CD4-positive, alpha-beta T cell treated with Interleukin-15 for 1 hour (primary cell): Measurements from ENCODE around the gene DUSP15.

Experiments used
- DNase-seq: peaks from one replicate; pipeline ENCODE4 v3.0.0-alpha.2; 2020

Gene DUSP15

GRCh38 chr20:31890646-31891045 is 20.3 kb upstream of the DUSP15 start:
- no peak for DNase-seq

- no peak for DNase-seq
Measured at GRCh38 chr20:31883829-31884228, 13.5 kb upstream of the DUSP15 start.

GRCh38 chr20:31881945-31882344 is 11.6 kb upstream of the DUSP15 start:
- DNase-seq: no peak

- peak; percentile 90 for DNase-seq
Measured at GRCh38 chr20:31879143-31879987, 9.0 kb upstream of the DUSP15 start.

GRCh38 chr20:31877684-31878083 is 7.4 kb upstream of the DUSP15 start:
- DNase-seq: no peak

DNA sequence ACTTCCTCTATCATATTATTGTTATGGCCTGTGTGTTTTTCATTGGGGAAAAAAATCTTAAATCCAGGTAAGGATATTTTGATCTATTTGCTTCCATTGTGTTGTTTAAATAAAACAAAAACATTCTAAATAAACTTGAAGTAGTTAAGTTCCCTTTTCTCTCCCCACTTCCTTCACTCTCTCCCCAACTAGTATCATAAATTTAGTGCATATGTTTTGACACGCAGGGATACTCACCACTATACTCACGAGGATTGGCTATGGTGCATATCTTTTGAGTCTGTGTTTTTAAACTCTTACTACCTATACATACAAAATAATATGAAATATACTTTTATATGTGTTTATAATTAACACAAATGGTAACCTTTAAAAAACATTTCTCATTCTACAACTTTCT is 5.3 kb upstream of the DUSP15 start:
- no peak for DNase-seq

DNA sequence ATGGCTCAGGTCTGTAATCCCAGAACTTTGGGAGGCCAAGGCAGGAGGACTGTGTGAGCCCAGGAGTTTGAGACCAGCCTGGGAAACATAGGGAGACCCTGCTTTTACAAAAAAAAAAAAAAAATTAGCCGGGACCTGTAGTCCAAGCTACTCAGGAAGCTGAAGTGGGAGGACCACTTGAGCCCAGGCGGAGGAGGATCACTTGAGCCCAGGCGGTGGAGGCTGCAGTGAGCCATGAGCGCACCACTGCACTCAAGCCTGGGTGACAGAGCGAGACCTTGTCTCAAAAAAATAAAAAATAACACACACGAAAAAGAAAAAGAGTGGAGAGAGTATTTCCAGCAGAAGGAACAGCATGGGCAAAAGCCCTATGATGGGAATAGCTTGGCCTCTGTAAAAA is 2.1 kb upstream of the DUSP15 start:
- DNase-seq: no peak

DNA sequence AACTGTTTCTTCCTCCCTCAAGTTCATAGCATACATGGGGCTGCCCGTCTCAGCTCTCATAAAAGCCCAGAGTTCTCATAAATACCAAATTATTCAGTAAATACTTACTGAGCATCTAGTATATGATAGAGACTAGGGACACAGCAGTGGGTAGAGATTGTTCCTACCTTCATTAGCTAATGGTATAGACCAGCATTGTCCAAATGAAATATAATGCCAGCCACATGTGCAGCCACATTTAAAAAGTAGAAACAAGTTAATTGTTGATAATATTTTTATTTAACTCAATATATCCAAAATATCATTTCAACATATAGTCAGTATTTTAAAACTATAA is 1.3 kb upstream of the DUSP15 start:
- DNase-seq: no peak

DNA sequence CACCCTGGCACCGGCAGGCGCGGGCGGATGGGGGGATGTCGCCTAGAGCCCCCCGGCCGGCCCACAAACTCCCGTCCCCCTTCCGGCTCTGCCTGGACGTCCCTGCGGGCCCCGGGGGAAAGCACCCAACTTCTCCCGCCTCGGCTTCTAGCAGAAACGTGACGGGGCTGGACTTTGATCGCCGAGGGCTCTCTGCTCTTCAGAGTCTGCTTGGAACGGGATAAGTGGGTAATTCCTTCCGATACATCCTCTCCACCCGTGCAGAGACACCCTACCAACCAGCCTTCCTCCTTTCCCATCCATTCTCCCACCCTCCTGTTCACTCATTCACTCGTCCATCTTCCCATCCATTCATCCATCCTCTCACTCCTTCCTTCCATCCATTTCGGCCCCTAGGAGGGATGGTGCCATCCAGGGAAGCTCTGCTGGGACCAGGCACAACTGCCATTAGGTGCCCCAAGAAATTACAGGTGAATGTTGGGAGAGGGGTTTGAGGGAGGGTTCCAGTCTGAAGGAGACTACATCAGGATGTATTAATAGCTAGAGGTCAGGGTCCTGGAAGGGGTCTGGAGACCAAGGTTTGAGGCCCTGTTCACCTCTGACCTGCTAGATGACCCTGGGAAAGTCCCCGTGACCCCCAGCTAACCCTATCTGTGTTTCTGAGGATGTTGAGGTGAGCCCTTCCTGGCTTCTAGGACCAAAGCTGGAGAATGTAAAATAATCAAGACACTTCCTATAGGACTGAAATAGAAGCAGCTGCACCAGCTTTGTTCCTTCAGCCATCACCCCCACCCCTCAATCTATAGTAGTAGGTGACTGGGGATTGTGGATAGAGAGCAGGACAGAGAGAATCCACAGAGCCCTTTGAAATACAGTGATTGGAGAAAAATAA is 645 bp upstream of the DUSP15 start:
- no peak for DNase-seq

- no peak for DNase-seq
Measured at GRCh38 chr20:31869673-31869941, 720 bp downstream of the DUSP15 start.

GRCh38 chr20:31868853-31869672 is 1.3 kb downstream of the DUSP15 start:
- no peak for DNase-seq

GRCh38 chr20:31866221-31866620 is 4.1 kb downstream of the DUSP15 start:
- DNase-seq: no peak

DNA sequence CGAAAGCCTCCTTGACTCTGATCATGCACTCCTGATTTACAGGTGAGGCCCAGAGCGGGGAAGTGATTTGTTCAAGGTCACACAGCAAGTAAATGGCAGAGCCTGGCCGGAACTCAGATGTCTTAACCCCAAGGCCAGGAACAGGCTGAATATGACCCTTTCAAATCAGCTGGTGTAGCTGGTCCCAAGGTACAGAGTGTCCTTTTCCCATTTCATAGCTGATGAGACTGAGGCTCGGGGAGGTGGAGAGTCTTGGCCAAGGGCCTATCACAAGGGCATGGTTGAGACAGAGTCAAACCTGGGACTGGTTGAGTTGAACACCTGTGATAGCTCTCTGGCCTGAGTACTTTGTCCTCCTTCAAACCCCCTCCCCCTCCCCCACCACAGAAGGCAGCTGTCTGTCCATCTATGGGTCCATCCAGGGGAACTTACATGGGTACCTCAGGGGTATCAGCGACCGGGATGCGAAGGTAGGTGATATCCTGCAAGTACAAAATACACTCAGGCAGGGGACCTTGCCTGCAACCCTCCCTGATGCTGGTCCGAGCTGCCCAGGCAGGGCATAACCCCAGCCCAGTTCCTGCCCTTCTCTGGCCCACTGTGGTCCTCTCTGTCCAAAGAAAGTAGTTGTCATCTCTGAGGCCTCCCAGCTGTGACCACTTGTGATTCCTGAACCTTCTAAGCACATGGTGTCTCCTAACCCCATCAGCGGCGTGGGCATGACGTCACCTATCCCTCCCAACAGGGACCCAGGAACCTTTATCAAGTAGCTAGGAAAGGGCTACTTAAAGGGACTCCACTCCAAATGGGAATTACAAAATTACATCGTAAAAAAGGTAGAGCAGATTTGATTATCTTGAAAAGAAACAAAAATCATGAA is 5.6 kb downstream of the DUSP15 start:
- no peak for DNase-seq

DNA sequence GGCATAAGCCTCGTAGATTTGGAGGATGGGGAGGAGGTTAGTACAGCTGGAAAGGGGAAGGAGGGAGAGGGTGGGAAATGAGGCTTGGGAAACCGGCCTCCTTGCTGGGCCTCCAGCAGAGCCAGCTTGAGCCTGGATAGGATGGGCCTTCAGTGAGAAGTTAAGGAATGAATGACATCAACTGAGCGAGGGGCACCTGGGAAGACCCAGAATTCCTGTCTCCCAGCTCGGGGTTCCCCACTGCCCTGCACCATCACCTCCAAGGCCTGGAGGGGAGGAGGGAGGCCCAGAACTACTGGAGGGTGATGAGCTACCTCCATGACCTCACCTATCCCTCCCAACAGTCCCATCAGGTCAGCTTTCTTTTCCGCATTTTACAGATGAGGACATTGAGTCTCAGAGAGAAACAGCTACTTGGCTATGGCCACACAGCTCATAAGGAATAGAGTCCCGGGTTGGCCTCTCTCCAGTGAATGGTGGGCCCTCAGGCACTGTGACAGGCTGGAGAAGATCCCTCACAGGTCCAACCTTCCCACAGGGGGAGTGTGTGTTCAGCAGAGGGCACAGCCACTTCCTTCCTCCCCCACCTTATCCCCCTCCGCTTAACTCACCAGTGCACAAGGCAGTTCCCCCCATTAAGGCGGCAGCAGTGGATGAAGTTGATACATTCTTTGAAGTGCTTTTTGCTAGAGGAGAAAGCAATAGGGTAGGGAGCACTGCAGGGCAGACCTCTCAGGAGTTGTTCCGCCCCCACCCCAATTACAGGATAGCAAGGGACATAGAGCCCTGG is 6.8 kb downstream of the DUSP15 start:
- no peak for DNase-seq

DNA sequence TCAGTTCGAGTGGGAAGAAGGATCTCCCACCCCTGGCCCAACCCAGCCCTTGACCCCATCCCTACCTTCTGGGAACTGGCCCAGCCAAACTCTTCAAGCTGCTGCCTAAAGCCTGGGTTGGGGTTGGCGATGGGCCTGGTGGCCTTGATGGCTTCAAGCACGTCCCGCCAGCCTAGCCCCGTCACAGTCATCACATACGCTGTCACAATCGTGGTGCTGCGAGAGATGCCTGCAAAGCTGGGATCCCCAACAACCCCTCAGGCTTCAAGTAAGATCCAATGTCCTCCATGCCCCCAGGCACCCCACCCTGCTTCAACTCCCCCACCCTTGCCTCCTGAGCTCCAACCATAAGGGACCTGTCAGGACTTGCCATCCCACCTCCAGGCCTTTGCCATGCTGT is 7.8 kb downstream of the DUSP15 start:
- DNase-seq: no peak

GRCh38 chr20:31862157-31862470 is 8.2 kb downstream of the DUSP15 start:
- DNase-seq: no peak

DNA sequence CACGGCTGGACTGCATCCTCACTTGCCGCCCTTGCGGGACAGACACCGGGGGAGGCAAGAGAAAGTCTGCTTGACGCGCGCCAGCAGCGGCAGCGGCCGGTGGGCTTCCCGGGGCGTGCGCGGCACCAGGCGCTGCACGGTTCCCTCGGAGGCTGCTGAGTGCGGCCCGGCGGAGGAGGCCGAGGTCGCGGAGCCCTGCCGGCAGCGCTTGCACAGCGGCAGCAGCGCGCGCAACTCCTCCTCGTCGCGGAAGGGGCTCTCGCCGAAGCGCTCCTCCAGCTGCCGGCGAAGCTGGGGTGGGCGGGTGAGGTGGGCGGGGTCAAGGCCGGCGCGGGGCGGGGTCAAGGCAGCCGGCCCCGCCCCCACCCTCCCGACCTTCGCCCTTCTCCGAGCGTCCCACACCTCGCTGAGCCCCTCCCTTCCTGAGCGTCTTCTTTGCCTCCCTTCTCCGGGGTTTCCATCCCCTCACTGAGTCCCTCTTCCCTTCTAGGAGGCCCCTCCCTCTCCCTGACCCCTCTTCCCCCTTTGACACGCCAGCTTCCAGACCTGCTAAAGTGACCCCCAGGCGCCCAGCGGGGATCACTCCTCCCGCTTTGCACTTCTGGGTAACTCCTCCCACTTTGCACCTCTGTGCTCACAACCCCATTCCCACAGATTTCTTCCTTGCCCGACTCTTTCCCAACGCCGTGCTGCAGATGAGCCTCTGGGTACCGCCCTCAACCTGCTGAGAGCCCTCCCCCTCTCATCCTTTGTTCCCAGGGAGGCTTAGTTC is 8.8 kb downstream of the DUSP15 start:
- DNase-seq: peak; percentile 78

DNA sequence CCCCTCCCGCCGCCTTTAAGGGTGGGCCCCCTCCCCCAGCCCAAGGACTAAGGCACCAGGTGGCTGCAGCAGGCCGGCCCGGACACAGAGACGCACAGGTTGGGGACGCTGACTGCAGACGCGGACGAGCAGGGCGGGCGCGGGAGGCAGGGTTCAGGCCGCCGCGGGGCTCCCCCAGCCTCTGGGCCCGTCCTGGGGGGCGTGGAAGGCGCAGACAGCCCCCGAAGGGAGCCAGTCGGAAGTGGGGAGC is 9.3 kb downstream of the DUSP15 start:
- no peak for DNase-seq

GRCh38 chr20:31860390-31861134 is 9.8 kb downstream of the DUSP15 start:
- no peak for DNase-seq

DNA sequence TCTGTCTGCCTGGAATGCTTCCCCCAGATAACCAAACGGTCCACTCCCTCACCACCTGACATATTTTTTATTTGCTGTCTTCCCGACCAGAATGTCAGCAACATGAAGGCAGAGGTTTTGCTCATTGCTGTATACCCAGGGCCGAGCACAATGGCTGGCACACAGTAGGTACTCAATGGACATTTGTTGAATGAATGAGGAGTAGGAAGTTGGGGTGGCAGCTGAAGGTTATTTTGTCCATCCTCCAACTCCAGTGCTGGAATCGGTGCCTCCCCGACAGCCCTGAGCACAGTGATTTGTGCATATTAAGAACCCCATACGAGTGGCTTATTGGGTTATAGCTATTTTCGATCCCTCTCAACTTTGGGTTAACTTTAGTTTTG is 10.3 kb downstream of the DUSP15 start:
- no peak for DNase-seq
